ENCODE measurements around the gene FAM168B.

GRCh38 chr2:131125195-131125757 lies 32.0 kb upstream of the FAM168B start:
- TF ChIP-seq POLR2A (IDR thresholded peaks at IDR 0.05) (no peak), POLR2AphosphoS5 (IDR thresholded peaks at IDR 0.05) (no peak)

All from suprapubic skin (tissue), 4 donors.